Measurements from ENCODE around the gene NDEL1.

The NDEL1 gene, protein sequence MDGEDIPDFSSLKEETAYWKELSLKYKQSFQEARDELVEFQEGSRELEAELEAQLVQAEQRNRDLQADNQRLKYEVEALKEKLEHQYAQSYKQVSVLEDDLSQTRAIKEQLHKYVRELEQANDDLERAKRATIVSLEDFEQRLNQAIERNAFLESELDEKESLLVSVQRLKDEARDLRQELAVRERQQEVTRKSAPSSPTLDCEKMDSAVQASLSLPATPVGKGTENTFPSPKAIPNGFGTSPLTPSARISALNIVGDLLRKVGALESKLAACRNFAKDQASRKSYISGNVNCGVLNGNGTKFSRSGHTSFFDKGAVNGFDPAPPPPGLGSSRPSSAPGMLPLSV

DNA sequence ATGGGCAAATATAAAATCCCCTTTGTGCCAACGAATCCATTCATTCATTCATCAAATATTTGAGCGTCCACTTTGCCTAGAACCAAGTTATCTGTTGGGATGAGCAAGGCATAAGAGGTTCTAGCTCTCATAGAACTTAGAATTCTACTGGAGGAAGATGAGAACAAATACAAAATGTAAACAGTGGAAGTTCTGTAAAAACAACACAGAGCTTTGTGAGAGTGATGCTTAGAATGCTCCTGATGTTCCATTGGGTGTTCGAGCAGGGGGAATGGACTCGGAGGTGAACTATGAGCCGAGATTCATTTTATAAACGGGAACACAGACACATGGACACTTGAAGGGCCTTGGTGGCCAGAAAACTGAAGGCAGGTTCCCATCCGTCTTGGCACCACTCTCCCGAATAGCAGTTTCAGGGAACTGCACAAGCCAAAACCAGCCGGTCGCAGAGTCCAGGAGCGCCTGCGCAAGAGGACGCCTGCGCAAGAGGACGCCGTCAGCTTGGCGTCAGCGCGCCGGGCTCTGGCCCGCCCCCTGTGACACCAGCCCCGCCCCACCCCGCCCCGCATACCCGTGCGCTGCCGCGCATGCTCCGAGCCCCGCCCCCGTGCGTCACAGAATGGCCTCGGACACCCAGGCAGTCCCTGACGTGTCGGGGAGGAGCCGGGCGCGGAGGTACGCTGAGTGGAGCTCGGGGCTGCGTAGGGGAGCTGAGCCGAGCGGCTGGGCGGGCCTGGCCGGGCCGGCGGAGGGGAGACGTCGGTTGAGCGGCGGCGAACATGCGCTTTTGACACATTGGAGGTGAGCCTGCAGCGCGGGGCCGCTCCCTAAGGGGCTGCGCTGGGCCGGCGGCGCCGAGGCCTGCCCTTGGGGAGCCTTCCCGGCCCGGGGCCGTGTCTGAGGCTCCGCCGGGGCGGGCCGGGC is at the start of gene NDEL1:
TSS of gene NDEL1 (plus strand) at position 640 of the 924 bp plus-strand sequence. CDS start 8,388 bp downstream, outside the sequence.
- no peak for TF ChIP-seq ZFX (IDR thresholded peaks at IDR 0.05; ENCODE audit: borderline replicate concordance)
- TF ChIP-seq, protein P1, sequence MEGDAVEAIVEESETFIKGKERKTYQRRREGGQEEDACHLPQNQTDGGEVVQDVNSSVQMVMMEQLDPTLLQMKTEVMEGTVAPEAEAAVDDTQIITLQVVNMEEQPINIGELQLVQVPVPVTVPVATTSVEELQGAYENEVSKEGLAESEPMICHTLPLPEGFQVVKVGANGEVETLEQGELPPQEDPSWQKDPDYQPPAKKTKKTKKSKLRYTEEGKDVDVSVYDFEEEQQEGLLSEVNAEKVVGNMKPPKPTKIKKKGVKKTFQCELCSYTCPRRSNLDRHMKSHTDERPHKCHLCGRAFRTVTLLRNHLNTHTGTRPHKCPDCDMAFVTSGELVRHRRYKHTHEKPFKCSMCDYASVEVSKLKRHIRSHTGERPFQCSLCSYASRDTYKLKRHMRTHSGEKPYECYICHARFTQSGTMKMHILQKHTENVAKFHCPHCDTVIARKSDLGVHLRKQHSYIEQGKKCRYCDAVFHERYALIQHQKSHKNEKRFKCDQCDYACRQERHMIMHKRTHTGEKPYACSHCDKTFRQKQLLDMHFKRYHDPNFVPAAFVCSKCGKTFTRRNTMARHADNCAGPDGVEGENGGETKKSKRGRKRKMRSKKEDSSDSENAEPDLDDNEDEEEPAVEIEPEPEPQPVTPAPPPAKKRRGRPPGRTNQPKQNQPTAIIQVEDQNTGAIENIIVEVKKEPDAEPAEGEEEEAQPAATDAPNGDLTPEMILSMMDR (IDR thresholded peaks at IDR 0.05), result no peak
- H3K27ac ChIP-seq, result peak within 1 kb of the TSS; percentile 86

DNA sequence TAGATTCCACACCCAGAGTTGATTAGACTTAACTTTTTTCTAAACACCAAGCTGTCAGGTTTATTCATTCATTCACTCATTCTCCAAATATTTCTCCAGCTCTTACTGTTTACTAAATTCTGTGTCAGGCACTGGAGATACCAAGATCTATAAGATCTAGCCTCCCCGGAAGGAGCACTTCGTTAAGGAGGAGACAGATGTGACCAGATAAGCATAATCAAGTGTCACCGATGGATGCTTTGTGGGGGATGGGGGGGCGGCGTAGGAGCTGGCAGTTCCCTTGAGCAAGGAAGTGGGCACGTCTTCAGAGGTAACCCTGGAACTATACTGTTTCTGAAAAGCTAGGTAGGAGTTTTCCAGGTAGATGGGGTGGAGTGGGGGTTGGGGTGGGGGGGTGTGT is 48.8 kb upstream of the NDEL1 start:
- TF ChIP-seq, protein P1 (IDR thresholded peaks at IDR 0.05), result no peak
- TF ChIP-seq ZFX (IDR thresholded peaks at IDR 0.05; ENCODE audit: borderline replicate concordance), result no peak

DNA sequence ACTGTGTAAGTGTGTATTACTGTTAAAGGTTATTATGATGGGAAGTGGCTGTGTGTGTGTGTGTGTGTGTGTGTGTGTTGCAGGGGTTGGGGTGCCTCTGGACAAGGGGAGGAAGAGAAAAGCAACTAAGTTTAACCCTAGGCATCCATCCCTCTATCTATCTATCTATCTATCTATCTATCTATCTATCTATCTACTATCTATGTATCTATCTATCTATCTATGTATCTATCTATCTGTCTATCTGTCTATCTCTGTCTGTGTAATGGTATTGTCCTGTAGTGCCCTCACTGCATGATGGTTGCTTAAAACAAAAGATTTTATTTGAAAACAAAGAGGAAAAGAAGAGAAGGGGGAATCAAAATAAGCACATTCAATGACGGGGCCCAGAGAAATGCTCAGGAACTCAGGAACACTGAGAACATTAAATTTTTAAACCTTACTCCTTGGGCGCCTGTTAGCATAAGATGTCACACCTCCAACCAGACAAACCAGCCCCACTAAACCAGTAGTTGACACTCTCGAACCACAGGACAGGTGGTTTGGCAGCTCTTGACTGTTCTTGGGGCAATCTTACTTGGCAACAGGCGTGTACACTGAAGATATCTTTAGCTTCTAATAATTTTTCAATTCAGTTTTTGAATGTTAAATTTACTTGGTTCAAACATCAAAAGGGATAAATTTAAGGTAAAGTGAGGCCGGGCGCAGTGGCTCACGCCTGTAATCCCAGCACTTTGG is 47.6 kb upstream of the NDEL1 start:
- no peak overlapping the region for H3K27ac ChIP-seq
- TF ChIP-seq, protein P1 (IDR thresholded peaks at IDR 0.05), result no peak
- no peak for TF ChIP-seq ZFX (IDR thresholded peaks at IDR 0.05; ENCODE audit: borderline replicate concordance)

More for the DNA sequence above, 48.8 kb upstream of the NDEL1 start:
- no peak overlapping the region for H3K27ac ChIP-seq

DNA sequence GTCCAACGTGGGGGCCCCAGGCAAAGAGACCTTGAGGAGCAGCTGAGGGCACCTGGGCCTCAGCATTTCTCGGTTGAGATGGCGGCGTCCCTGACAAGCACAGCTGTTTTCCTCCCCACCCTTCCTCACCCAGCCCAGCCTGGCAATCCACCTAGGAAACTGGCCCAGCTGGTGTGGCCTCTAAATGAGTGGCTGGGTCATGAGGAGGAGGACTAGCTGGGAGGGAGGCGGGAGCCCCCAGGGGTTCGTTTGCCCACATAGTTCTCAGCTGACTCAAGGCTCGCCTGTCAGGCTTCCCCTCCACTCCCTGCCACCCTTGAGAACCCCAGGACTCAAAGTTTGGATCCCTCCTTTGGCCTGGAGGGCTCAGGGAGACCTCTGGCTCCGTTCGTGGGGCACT is 44.0 kb upstream of the NDEL1 start:
- TF ChIP-seq ZFX (IDR thresholded peaks at IDR 0.05; ENCODE audit: borderline replicate concordance), result no peak
- TF ChIP-seq, protein P1 (IDR thresholded peaks at IDR 0.05), result no peak

DNA sequence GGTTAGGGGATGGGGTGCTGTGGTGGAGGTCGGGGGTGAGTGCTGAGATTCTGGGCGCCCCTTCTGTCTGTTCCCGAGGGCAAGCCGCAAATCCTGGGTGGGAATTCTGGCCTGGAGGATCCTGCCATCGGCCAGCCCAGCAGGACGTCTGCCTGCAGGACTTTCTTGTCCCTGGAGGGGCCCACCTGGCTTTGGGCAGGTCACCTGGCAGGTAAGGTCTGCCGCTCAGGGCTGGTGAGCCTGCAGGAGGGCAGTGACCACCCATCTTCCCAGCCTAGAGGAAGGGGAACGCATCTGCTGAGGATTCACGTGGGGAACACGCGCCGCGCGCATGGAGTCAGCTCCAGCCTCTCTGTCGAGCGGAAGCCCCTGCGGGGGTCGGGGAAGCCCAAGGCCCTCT is 43.4 kb upstream of the NDEL1 start:
- H3K27ac ChIP-seq, result no peak overlapping the region
- no peak for TF ChIP-seq ZFX (IDR thresholded peaks at IDR 0.05; ENCODE audit: borderline replicate concordance)
- TF ChIP-seq, protein P1 (IDR thresholded peaks at IDR 0.05), result no peak

More for the DNA sequence above, 44.0 kb upstream of the NDEL1 start:
- H3K27ac ChIP-seq, result no peak overlapping the region

DNA sequence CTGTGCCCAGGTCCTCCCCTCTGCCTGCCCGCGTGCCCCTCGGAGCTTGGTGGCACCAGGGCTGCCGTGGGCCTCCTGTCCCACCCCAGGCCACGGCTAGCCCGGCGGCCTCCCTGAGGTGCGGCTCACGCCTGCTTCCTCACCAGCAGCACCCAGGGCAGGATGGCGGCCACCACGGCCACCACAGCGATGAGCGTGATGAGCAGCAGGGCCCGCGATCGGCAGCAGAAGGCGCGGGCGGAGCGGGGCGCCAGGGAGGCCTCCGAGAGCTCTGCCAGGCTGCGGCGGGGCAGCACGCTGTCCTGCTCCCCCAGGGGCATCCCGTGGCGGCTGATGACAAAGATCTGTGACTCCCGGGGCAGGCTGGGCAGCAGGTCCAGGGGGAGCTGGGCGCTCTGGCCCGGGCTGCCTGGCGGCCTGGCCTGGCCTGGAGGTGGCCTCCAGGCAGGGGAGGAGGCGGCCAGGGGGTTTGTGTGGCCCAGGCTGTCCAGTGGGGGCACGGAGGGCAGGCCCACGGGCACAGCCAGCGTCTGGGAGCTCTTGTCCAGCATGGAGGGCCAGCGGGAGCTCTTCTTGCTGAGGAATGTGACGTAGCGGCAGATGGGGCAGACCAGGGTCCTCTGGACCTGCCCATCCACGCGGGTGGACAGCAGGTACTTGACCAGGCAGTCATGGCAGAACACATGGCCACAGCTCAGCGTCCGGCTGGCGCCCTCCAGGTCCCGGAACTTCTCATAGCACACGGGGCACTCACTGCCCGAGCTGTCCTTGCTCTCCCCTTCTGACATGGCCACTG is 42.8 kb upstream of the NDEL1 start:
- H3K27ac ChIP-seq, result no peak overlapping the region
- no peak for TF ChIP-seq ZFX (IDR thresholded peaks at IDR 0.05; ENCODE audit: borderline replicate concordance)
- TF ChIP-seq, protein P1 (IDR thresholded peaks at IDR 0.05), result no peak

All from 22Rv1 (cell line).